AG04450 (cell line): ENCODE results near the gene PDE6G. TPM values are rescaled to one million over a fixed set of nuclear protein-coding genes. Genes with fewer than 3 reads are reported as not detected.
A peak's percentile ranks its signal among the peaks of the same experiment; 100 is the strongest.

ENCODE experiments used
- CTCF ChIA-PET: fragments of 300-600, 350-600 bp; formaldehyde crosslinking; extraction: SDS; loops from one replicate; lab custom pipeline; 2022; ENCODE audit warnings: antibody characterized with exemption, inconsistent platforms; lab: Charles Lee
- POLR2A ChIA-PET: fragments of 350-600 bp; formaldehyde crosslinking; extraction: SDS; loops from one replicate; lab custom pipeline; 2021; ENCODE audit warnings: antibody characterized with exemption, inconsistent platforms; lab: Yijun Ruan, JAX
- DNase-seq: peaks from one replicate; pipeline ENCODE4 v3.0.0-alpha.2; 2011; ENCODE audit warnings: low read depth, low spot score
- H3K27ac ChIP-seq: one replicate; pipeline ENCODE4 v1.5.1; 2012; ENCODE audit warnings: low read depth, low read length, control low read depth
- H3K27me3 ChIP-seq: one replicate; pipeline ENCODE4 v1.6.0; 2012; ENCODE audit warnings: low read length; ENCODE audit not compliant: control insufficient read depth, insufficient read depth
- H3K4me3 ChIP-seq: 2 replicates; pipeline ENCODE4 v1.5.1; 2011; ENCODE audit warnings: mild to moderate bottlenecking, low read depth, low read length, control low read depth
- H3K9me3 ChIP-seq: 2 replicates; pipeline ENCODE4 v1.5.1; 2012; ENCODE audit warnings: low read length; ENCODE audit not compliant: control insufficient read depth, insufficient read depth
- CTCF ChIP-seq: IDR thresholded peaks from 2 replicates; pipeline ENCODE4 v1.5.1; 2011; ENCODE audit warnings: low read depth, low read length, control low read depth, inconsistent platforms
- polyA plus RNA-seq: library from polyadenylated mRNA; depleted of rRNA; stranded (reverse); fragments of >200 nt; gene quantifications from 2 replicates; pipeline ENCODE4 v1.2.3, GENCODE V29; 2011

Gene PDE6G
- polyA plus RNA-seq, 1 experiment, result 0.51 TPM

DNA sequence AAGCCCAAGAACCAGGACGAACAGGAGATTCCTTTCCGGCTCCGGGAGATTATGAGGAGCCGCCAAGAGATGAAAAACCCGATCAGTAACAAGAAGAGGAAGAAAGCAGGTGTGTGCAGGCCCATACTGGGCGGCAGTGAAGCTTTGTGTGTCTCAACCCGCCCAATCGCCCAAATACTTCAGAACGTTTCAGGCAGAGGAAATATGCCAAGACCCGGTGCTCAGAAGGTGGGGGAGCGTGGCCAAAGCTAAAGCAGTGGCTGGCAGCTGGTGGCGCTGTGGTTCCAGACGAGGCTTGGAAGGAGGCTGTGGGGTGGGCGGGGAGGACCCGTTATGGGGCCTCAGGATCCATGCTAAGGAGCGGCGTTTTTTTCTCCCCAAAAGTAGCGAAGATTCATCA is 11.4 kb upstream of the PDE6G start:
- Histone ChIP-seq H3K27me3 (no peaks in the 10 kb centered on the region), H3K4me3 (no peak overlapping the region), H3K27ac (no peak overlapping the region), H3K9me3 (no peaks in the 10 kb centered on the region; the same call in 1 of the 2 replicates)
- no peak for TF ChIP-seq CTCF
- ChIA-PET CTCF (no interaction called here), POLR2A (interaction anchor here (0.6 to 0.7 kb wide), 2 partner anchors 17 to 259 kb away, joined by 5 to 7 read pairs; no protein-coding TSS in a partner anchor)
- DNase-seq, result no peak

DNA sequence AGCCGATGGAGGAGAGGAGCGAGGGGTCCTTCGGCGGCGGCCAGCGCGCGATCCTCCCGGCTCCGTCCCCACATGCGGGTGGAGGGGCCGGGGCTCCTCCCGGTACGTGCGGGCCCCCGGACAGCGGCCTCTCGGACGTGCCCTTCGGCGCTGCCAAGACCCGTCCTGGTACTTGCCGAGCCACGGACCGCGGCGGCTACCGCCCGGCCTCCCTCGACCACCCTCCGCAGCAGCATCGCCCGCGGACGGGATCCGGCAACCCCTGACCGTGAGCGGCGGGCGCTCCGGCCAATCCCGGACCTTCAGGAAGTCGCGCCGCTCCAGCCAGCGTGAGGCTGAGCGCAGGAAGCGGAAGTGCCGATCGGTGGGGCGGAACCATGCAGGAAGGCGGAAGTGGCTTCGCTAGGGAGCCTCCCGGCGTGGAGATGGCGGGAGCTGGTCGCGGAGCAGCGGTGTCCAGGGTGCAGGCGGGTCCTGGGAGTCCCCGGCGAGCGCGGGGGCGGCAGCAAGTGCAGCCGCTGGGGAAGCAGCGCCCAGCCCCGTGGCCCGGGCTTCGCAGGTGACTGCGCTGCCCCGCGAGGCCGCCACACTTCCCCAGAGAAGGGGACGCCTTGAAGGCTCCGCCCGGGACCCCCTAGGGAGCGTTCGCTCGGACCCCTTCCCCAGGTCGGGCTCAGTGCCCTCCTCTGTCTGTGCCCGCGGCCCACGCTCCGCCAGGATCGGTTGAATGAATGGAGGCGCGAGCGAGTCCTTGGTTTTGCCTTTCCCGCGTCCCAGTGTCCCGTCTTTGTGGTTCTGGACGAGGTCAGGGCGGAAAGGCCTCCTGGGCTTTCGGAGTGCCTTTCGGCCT is 10.2 kb upstream of the PDE6G start, which contains the start of the genes CCDC137 and OXLD1:
Gene CCDC137, plus strand, starts transcription at position 396 of the 850 bp plus-strand sequence. Its CDS starts 30 bp downstream, at position 426.
Gene OXLD1, minus strand, starts transcription at position 264 of the 850 bp plus-strand sequence. Its CDS starts 28 bp downstream, at position 236.
- DNase-seq, result peak; percentile 91

GRCh38 chr17:81666092-81666341 is 9.7 kb upstream of the PDE6G start:
- CTCF ChIA-PET, result interaction anchor here (1.0 to 1.2 kb wide), 2 partner anchors 10 to 65 kb away, joined by 3 to 4 read pairs; no protein-coding TSS in a partner anchor
- Histone ChIP-seq H3K27ac (peak overlapping the region; percentile 61), H3K4me3 (peak overlapping the region; percentile 85), H3K27me3 (no peaks in the 10 kb centered on the region), H3K9me3 (no peaks in the 10 kb centered on the region; the same call in 1 of the 2 replicates)
- POLR2A ChIA-PET, result interaction anchor here (0.8 to 1.8 kb wide), 7 partner anchors 10 to 37 kb away, joined by 3 to 7 read pairs (median 4); partner anchors contain the start of genes ARL16, HGS, MRPL12 and NPLOC4
- DNase-seq, result no peak
- TF ChIP-seq CTCF, result no peak

More for the DNA sequence above, 10.2 kb upstream of the PDE6G start, which contains the start of the genes CCDC137 and OXLD1:
- ChIA-PET POLR2A (interaction anchor here (0.8 to 1.8 kb wide), 7 partner anchors 9 to 36 kb away, joined by 3 to 7 read pairs (median 4); partner anchors contain the start of genes ARL16, HGS and MRPL12), CTCF (interaction anchor here (1.0 kb wide), 1 partner anchor 9 kb away, joined by 4 read pairs; no protein-coding TSS in a partner anchor)
- Histone ChIP-seq H3K27me3 (no peaks in the 10 kb centered on the region), H3K27ac (peak within 1 kb of the TSS; percentile 61), H3K4me3 (peak within 1 kb of the TSS; percentile 85), H3K9me3 (no peaks in the 10 kb centered on the region; the same call in 1 of the 2 replicates)
- no peak for TF ChIP-seq CTCF

- ChIA-PET CTCF (interaction anchor here (1.1 to 1.2 kb wide), 2 partner anchors 10 to 64 kb away, joined by 3 to 4 read pairs; no protein-coding TSS in a partner anchor), POLR2A (interaction anchor here (0.8 to 1.8 kb wide), 4 partner anchors 13 to 29 kb away, joined by 3 to 7 read pairs (median 4); partner anchors contain the start of genes ARL16, HGS and NPLOC4)
- no peak for DNase-seq
- Histone ChIP-seq H3K27ac (peak overlapping the region; percentile 61), H3K27me3 (no peaks in the 10 kb centered on the region), H3K4me3 (peak overlapping the region; percentile 85), H3K9me3 (no peaks in the 10 kb centered on the region; the same call in 1 of the 2 replicates)
- no peak for TF ChIP-seq CTCF
Measured at GRCh38 chr17:81665205-81666091, 9.1 kb upstream of the PDE6G start.
